Neuronal stem cell (in vitro differentiated cells): ENCODE measurements around the gene TMPRSS11D.

Experiments
- DNase-seq: peaks from one replicate; pipeline ENCODE4 v3.0.0-alpha.2; 2013; ENCODE audit warnings: low spot score
- H2AFZ ChIP-seq: one replicate; pipeline ENCODE4 v1.6.1; 2013; ENCODE audit warnings: mild to moderate bottlenecking, low read length, inconsistent platforms
- H2AK5ac ChIP-seq: 2 replicates; pipeline ENCODE4 v1.6.1; 2013; ENCODE audit warnings: low read depth, mild to moderate bottlenecking, inconsistent platforms, low read length, moderate library complexity, mixed read lengths
- H2BK120ac ChIP-seq: 2 replicates; pipeline ENCODE4 v1.6.1; 2013; ENCODE audit warnings: low read depth, mild to moderate bottlenecking, inconsistent platforms, low read length, moderate library complexity, mixed read lengths
- H2BK12ac ChIP-seq: one replicate; pipeline ENCODE4 v1.6.1; 2013; ENCODE audit warnings: low read length, inconsistent platforms
- H2BK15ac ChIP-seq: 2 replicates; pipeline ENCODE4 v1.6.1; 2013; ENCODE audit warnings: mild to moderate bottlenecking, low read length, inconsistent platforms, mixed read lengths
- H2BK5ac ChIP-seq: one replicate; pipeline ENCODE4 v1.6.1; 2013; ENCODE audit warnings: inconsistent platforms, mild to moderate bottlenecking, low read length, moderate library complexity
- H3K14ac ChIP-seq: one replicate; pipeline ENCODE4 v1.6.1; 2013; ENCODE audit warnings: low read length, inconsistent platforms
- H3K18ac ChIP-seq: 2 replicates; pipeline ENCODE4 v1.6.1; 2013; ENCODE audit warnings: low read length, inconsistent platforms
- H3K23ac ChIP-seq: 2 replicates; pipeline ENCODE4 v1.6.1; 2013; ENCODE audit warnings: low read depth, mild to moderate bottlenecking, mixed read lengths, low read length, inconsistent platforms; ENCODE audit not compliant: poor library complexity
- H3K27ac ChIP-seq: replicated peaks from 3 replicates; pipeline ENCODE4 v1.5.1; 2013; ENCODE audit warnings: low read length, inconsistent platforms
- H3K27me3 ChIP-seq, 3 experiments: 2 replicates each; pipeline ENCODE4 v1.6.1; 2013; ENCODE audit warnings: low read length in 3 of 3, mild to moderate bottlenecking in 2 of 3, inconsistent platforms in 1 of 3, low read depth in 1 of 3, mixed read lengths in 1 of 3, moderate library complexity in 1 of 3; ENCODE audit not compliant: control insufficient read depth in 3 of 3, insufficient read depth in 3 of 3
- H3K36me3 ChIP-seq, 2 donors: replicated peaks in 1 of 2; 2 replicates each; pipeline ENCODE4 v1.6.1; 2013; ENCODE audit warnings: low read length in 2 of 2; ENCODE audit not compliant: control insufficient read depth in 2 of 2, insufficient read depth in 2 of 2
- H3K4ac ChIP-seq: 2 replicates; pipeline ENCODE4 v1.6.1; 2013; ENCODE audit warnings: inconsistent platforms, mild to moderate bottlenecking, low read length, moderate library complexity
- H3K4me1 ChIP-seq, 2 donors: 1 replicate in 1 of 2; 2 replicates in 1 of 2; pipeline ENCODE4 v1.6.1; 2013; ENCODE audit warnings: low read length in 2 of 2, low read depth in 1 of 2; ENCODE audit not compliant: control insufficient read depth in 2 of 2, insufficient read depth in 1 of 2
- H3K4me2 ChIP-seq: one replicate; pipeline ENCODE4 v1.6.1; 2013; ENCODE audit warnings: mild to moderate bottlenecking, low read length, inconsistent platforms; ENCODE audit not compliant: insufficient read depth, poor library complexity, severe bottlenecking
- H3K4me3 ChIP-seq, 2 donors: 2 replicates each; pipeline ENCODE4 v1.5.1; 2013; ENCODE audit warnings: low read length in 2 of 2, mild to moderate bottlenecking in 2 of 2, inconsistent platforms in 1 of 2, moderate library complexity in 1 of 2
- H3K79me1 ChIP-seq: one replicate; pipeline ENCODE4 v1.6.1; 2013; ENCODE audit warnings: low read depth, mild to moderate bottlenecking, inconsistent platforms, low read length, moderate library complexity
- H3K9ac ChIP-seq: one replicate; pipeline ENCODE4 v1.6.1; 2013; ENCODE audit warnings: mild to moderate bottlenecking, low read depth, low read length, inconsistent platforms; ENCODE audit not compliant: poor library complexity
- H3K9me3 ChIP-seq, 2 donors: replicated peaks in 1 of 2; 2 replicates each; pipeline versions ENCODE3 to v1.6.1; 2013; ENCODE audit warnings: low read length in 2 of 2, mild to moderate bottlenecking in 2 of 2, inconsistent platforms in 1 of 2, low read depth in 1 of 2, mixed read lengths in 1 of 2, moderate library complexity in 1 of 2; ENCODE audit not compliant: control insufficient read depth in 2 of 2, insufficient read depth in 1 of 2
- H4K8ac ChIP-seq: one replicate; pipeline ENCODE4 v1.6.1; 2013; ENCODE audit warnings: low read depth, mild to moderate bottlenecking, inconsistent platforms, low read length, moderate library complexity
- H4K91ac ChIP-seq: one replicate; pipeline ENCODE4 v1.6.1; 2013; ENCODE audit warnings: low read length, low read depth, mild to moderate bottlenecking, inconsistent platforms; ENCODE audit not compliant: poor library complexity
- WGBS, 2 donors: extraction: QIAGEN DNeasy Blood & Tissue Kit; methylation state at CpG; one replicate each; pipeline ENCODE4 v1.1.7; 2013; ENCODE audit warnings: missing lambda C conversion rate in 2 of 2, mixed read lengths in 1 of 2; ENCODE audit not compliant: insufficient read length in 2 of 2, insufficient replicate concordance in 1 of 2; ENCODE audit errors: extremely low coverage in 2 of 2; 5-methylcytosine and 5-hydroxymethylcytosine counted together

TMPRSS11D gene

DNA sequence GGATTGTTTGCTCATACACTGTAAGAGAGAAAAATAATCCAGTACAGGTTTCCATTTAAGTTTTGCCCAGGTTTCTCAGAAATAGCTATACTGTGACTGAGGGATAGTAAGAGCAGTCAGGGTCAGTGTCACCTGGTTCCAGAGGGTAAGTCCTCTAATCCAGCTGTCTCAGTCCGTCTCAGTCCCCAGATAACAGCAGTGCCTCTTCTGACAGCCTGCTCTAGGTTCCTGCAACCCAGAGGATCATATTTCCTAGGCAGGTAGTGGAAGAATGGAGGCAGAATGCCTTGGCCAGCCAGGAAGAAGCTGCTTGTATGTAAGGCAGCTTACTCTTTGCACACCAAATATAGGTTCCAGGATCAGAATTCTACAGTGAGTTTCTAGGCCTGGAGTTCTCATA, 107.1 kb downstream of the TMPRSS11D start:
- Histone ChIP-seq H3K79me1 (no peaks in the 10 kb centered on the region), H3K36me3 (no peaks in the 10 kb centered on the region), H3K27me3 (no peaks in the 10 kb centered on the region), H3K4me2 (no peak overlapping the region), H4K91ac (no peak overlapping the region), H4K8ac (no peak overlapping the region), H2BK120ac (no peak overlapping the region), H2BK5ac (no peak overlapping the region), H3K9me3 (peaks cover 0 to 1% of the 10 kb centered on the region in 2 donors), H2AK5ac (no peak overlapping the region), H3K23ac (no peak overlapping the region), H2BK12ac (no peak overlapping the region), H2AFZ (no peak overlapping the region), H3K4me1 (peaks cover 0 to 2% of the 10 kb centered on the region in 2 donors), H3K4ac (no peak overlapping the region), H3K4me3 (no peak overlapping the region), H3K14ac (no peak overlapping the region), H3K27ac (no peak overlapping the region), H3K9ac (no peak overlapping the region), H3K18ac (no peak overlapping the region), H2BK15ac (no peak overlapping the region)
- WGBS, 2 donors, result no CpG with 5 or more reads among the region's 1 CpG
- no peak for DNase-seq
